AG09309 (cell line): ENCODE data around the gene PLCL2.

Experiments
- DNase-seq: peaks from one replicate; pipeline ENCODE4 v3.0.0-alpha.2; 2010; ENCODE audit warnings: low read depth
- H3K4me3 ChIP-seq: 2 replicates; pipeline ENCODE4 v1.5.1; 2011; ENCODE audit warnings: mild to moderate bottlenecking, low read depth, low read length, moderate library complexity; ENCODE audit not compliant: control insufficient read depth
- CTCF ChIP-seq: IDR thresholded peaks from 2 replicates; pipeline ENCODE4 v1.5.1; 2011; ENCODE audit warnings: mild to moderate bottlenecking, low read depth, low read length, inconsistent platforms; ENCODE audit not compliant: insufficient read depth, control insufficient read depth; ENCODE audit errors: missing control alignments

Gene PLCL2

GRCh38 chr3:16923112-16923511, 38.4 kb downstream of the PLCL2 start:
- no peak for TF ChIP-seq CTCF
- no peak overlapping the region for H3K4me3 ChIP-seq
- DNase-seq: no peak

- no peak for DNase-seq
These were observed 42.7 kb downstream of the PLCL2 start for GRCh38 chr3:16927485-16927884.

DNA sequence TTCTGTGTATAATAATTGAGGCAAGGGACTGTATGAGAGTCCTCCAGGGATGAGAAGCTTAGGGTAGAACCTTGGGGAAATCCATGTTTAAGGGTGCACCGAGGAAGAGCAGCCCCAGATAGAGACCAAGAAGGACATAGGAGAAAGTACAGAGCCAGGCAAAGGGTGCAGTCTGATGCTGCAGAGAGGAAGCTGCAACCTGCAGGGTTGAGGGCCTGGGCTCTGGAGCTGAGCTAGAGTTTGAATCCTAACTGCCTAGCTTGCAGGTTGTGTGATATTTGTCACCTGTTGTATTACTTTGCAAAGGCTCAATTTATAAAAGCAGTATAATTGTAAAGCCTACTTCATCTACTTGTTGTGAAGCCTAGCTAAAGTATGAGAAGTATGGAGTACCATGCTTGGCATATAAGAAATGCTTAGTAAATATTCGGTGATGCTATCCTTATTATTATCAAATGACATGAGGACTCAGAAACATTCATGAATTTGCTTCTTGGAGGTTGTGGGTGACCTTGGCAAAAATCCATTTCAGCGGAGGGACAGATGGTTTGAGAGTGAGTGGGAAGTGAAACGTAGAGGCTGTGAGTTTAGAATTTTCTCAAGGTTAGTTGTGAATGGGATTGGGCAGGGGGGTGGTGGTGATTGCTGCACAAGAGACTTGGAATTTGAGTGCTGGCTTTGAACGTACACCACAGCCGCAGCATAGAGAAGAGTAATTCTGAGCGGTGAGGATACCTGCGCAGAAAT, 43.8 kb downstream of the PLCL2 start:
- H3K4me3 ChIP-seq: no peak overlapping the region
- DNase-seq: no peak
- no peak for TF ChIP-seq CTCF

More at GRCh38 chr3:16927485-16927884, 42.7 kb downstream of the PLCL2 start:
- no peak for TF ChIP-seq CTCF
- no peak overlapping the region for H3K4me3 ChIP-seq

DNA sequence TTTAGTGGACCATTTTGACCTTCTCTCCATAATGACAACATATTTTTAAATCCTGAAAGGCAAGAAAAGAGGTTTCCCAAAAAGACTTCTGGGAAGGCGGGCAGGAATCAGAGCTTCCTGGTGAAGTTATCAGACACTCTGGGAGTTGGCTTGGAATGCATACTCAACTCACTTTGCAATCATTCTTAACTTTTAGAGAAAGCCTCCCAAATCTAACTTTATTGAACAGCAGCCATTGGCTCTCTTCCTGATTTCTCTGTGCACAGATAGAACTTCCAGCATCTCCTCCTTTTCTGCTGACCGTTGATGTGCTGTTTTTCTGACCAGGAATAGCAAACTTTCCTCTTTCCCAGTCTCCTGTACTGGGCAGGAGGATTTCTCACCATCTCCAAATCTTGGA, 44.6 kb downstream of the PLCL2 start:
- TF ChIP-seq CTCF: no peak
- no peak for DNase-seq
- no peak overlapping the region for H3K4me3 ChIP-seq

GRCh38 chr3:16932877-16933276, 48.1 kb downstream of the PLCL2 start:
- no peak for DNase-seq
- TF ChIP-seq CTCF: no peak
- H3K4me3 ChIP-seq: no peak overlapping the region

- no peak overlapping the region for H3K4me3 ChIP-seq
- no peak for DNase-seq
- no peak for TF ChIP-seq CTCF
These were observed 51.0 kb downstream of the PLCL2 start for GRCh38 chr3:16935781-16936180.

DNA sequence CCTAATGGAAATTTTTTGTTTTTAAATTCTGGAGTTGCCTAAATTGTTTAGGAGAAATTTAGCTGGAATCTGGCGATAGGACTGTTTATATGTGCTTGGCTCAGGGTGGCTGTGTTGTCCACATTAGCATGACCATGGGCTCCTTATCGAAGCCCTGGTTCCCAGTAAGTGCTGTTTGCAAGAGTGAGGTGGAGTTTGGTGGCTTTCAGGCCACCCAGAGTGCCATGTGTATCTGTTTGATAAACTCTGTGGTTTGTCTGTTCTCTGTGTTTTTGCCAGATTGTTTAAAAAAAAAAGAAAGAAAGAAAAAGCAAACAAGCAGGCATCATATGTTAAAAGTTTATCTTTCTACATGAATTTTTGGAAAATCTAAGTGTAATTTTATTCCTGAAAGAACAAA, 51.5 kb downstream of the PLCL2 start:
- H3K4me3 ChIP-seq: no peak overlapping the region
- no peak for TF ChIP-seq CTCF
- no peak for DNase-seq
